GM19324 (cell line): ENCODE data around the gene THEM5.

ENCODE experiments used
- ATAC-seq: cut with Tn5 transposase; IDR thresholded peaks from one replicate; pipeline ENCODE4 v1.9.1; 2021; ENCODE audit warnings: mild to moderate bottlenecking, moderate library complexity; ENCODE audit not compliant: unreplicated experiment, low FRiP score

The THEM5 gene

DNA sequence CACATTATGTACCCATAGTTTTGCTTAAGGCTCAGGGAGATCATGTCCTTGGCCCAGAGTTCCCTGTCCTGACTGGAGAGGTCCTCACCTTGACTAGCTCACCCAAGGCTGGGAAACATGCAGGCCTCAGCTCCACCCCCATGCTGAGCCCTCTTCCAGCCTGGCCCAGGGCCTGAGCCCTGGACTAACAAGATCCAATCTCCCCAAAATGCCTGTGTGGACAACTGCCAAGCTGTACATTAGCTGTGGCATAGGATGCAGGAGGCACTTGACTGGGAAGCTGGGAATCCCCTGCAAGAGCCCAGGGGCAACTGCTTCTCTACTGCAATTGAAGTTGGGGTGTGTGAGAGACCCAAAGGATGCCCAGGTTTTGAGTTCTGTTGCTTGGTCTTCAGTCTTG, 50.3 kb downstream of the THEM5 start:
- ATAC-seq: no peak

- ATAC-seq: no peak
Observed at GRCh38 chr1:151802372-151802771, 51.1 kb downstream of the THEM5 start.

- ATAC-seq: no peak
Observed at GRCh38 chr1:151801846-151802245, 51.7 kb downstream of the THEM5 start.

GRCh38 chr1:151801310-151801820, 52.1 kb downstream of the THEM5 start:
- ATAC-seq: no peak

DNA sequence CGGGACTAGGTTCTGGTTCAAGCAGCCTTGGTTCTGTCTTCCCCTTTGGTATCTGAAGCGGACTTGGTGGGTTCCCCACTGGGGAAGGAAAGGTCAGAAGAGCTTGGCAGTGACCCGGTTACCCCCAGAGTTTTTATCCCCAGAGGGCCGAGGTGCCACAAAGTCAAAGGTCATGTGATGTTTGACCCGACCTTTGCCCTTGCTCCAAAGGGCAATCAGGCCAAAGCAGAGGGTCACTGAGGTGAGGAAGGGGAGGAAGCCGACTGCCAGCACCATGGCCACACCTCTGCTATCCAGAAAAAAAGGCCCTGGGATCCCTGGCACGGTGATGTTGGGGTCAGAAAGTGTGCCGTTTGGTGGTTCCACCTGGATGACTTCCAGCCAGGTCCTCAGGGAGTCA, 52.7 kb downstream of the THEM5 start:
- ATAC-seq: no peak

DNA sequence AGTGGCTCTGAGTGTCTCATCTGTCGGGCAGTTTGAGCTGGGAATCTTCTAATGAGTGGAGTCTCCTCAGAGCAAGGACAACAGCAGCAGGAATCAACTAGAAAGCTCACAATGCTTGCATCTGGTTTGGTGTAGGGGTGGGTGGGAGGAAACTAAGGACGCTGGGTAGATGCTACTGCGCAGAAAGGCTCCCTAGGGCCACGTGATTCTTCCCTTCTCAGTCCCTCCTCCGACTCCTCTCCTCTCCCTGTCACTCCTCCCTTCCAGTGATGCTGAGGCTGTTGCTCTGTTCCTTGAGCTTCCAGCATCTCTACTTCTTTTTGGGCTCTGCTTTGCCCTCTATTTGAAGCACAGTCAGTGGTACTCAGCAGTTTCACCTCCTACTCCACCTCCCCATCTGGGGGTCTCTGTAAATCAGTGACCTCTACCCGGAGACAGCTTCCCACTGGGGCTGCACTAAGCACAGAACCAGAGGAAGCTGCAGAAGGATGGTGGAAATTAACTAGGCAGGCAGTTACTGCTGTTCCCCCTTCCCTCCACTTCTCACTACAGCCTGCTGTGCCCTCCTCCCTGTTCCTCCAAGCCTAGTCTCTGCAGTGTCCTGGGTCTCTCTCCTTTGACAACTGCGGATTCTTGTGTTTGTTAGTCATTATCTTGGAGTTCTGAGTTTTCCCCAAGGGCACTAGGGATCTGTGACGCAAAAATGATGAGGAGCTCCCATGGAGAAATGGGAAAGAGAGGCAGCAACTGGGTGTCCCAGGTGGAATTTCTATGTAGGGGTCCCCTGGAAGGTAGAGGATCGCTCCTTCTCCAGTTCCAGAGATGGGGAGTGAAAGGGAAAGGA, 54.1 kb downstream of the THEM5 start:
- no peak for ATAC-seq

DNA sequence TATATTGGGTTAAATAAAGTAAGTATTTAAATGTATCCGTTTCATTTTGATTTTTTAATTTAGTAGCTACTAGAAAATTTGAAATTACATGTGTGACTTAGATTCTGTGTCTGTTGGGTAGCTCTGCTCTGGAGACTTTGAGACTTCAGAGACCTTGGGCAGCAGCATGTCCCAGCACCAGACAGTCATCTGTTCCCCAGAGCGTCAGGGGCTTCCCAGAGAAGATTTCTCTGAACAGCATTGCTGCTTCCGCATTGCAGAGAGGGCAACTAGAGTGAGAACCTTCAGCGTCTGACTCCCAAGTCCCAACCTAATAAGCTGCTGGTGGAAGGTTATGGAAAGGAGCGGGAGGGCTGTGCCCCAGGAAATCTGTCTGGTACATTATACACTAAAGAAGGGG, 54.9 kb downstream of the THEM5 start:
- ATAC-seq: no peak
